HL-60 (cell line): ENCODE results near the gene L3MBTL4.

Experiments
- GABPA ChIP-seq: IDR thresholded peaks from 2 replicates; pipeline ENCODE4 v1.6.1; 2012; ENCODE audit warnings: low read depth
- POLR2AphosphoS5 ChIP-seq: IDR thresholded peaks from 2 replicates; pipeline ENCODE4 v1.6.1; 2012; ENCODE audit warnings: low read depth
- REST ChIP-seq: IDR thresholded peaks from 2 replicates; pipeline ENCODE4 v1.6.1; 2012; ENCODE audit warnings: low read depth; ENCODE audit not compliant: insufficient replicate concordance
- SPI1 ChIP-seq: IDR thresholded peaks from 2 replicates; pipeline ENCODE4 v1.6.1; 2012; ENCODE audit warnings: low read depth, mild to moderate bottlenecking, borderline replicate concordance
- TF ChIP-seq, protein P1 (sequence below): IDR thresholded peaks from one replicate; pipeline ENCODE4 v1.5.1; 2011; ENCODE audit warnings: low read length, control low read depth, inconsistent platforms; ENCODE audit not compliant: insufficient read depth

- TF ChIP-seq, protein P1, sequence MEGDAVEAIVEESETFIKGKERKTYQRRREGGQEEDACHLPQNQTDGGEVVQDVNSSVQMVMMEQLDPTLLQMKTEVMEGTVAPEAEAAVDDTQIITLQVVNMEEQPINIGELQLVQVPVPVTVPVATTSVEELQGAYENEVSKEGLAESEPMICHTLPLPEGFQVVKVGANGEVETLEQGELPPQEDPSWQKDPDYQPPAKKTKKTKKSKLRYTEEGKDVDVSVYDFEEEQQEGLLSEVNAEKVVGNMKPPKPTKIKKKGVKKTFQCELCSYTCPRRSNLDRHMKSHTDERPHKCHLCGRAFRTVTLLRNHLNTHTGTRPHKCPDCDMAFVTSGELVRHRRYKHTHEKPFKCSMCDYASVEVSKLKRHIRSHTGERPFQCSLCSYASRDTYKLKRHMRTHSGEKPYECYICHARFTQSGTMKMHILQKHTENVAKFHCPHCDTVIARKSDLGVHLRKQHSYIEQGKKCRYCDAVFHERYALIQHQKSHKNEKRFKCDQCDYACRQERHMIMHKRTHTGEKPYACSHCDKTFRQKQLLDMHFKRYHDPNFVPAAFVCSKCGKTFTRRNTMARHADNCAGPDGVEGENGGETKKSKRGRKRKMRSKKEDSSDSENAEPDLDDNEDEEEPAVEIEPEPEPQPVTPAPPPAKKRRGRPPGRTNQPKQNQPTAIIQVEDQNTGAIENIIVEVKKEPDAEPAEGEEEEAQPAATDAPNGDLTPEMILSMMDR: no peak
- TF ChIP-seq POLR2AphosphoS5 (no peak), REST (no peak), GABPA (no peak), SPI1 (no peak)
Measured at GRCh38 chr18:6373187-6373586, 41.5 kb downstream of the L3MBTL4 start.
